ENCODE data around the gene CALML6. TPM values are rescaled to one million over a fixed set of nuclear protein-coding genes. Genes with fewer than 3 reads are reported as not detected.

Gene CALML6
- total RNA-seq, 6 experiments from 2014 or later, result 0.11 to 0.95 (median 0.48) TPM; not detected in 1

DNA sequence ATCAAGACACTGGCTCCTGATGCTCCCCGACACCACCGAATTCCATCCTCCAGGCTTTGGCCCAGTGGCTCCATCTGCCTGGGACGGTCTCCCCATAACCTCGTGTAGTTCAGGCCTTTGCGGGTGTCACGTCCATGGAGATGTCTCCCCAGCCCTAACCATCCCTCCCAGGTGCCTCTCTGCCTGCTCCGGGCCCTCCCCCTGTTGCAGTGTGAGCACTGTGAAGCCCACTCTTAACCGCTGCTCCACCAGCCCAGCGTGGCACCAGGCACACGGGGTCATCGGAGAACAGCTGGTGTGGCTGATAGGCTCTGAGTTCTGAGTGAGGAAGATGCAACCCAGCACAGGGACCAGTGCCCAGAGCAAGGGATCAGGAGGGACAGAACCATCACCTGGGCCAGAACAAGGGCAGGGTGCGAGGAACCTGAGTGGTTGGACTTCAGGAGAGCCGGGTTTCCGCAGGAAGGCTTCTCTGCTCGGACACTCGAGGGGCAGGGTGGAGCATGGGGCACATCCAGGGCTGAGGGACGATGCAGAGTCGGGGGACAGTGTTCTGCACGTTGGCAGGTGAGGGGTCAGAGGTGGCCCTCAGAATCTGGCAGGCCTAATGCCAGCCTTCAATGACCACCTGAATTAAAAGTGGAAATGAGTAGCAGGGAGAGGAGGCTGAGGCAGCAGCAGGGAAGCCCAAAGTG lies 21.6 kb upstream of the CALML6 start:
- Mint-ChIP-seq H3K27ac (no peak overlapping the region), H3K4me1 (ENCODE audit: low read depth) (peaks cover 25% of the 10 kb centered on the region), H3K9me3 (no peaks in the 10 kb centered on the region), H3K36me3 (ENCODE audit: low read depth) (peaks cover 9% of the 10 kb centered on the region), H3K4me3 (no peak overlapping the region), H3K27me3 (ENCODE audit: insufficient read depth) (peaks cover 10% of the 10 kb centered on the region)
- TF ChIP-seq, protein P1, sequence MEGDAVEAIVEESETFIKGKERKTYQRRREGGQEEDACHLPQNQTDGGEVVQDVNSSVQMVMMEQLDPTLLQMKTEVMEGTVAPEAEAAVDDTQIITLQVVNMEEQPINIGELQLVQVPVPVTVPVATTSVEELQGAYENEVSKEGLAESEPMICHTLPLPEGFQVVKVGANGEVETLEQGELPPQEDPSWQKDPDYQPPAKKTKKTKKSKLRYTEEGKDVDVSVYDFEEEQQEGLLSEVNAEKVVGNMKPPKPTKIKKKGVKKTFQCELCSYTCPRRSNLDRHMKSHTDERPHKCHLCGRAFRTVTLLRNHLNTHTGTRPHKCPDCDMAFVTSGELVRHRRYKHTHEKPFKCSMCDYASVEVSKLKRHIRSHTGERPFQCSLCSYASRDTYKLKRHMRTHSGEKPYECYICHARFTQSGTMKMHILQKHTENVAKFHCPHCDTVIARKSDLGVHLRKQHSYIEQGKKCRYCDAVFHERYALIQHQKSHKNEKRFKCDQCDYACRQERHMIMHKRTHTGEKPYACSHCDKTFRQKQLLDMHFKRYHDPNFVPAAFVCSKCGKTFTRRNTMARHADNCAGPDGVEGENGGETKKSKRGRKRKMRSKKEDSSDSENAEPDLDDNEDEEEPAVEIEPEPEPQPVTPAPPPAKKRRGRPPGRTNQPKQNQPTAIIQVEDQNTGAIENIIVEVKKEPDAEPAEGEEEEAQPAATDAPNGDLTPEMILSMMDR (IDR thresholded peaks at IDR 0.05), result no peak
- no peak for DNase-seq

DNA sequence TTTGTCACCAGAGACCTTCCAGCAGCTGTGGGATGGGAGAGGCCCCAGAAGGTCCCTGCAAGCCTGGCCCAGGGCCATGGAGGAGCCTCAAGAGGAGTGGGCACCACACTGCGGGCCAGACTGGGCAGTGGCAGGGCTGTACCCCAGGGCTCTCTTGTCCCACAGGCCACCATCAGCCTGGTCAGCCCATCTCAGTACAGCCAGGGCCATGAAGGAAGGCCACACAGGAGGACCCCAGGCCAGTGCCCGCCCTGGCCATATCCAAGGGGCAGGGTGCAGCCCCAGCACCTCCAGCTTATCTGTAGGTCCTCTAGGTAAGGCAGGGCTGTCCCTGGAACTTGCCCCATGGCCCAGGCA lies 21.1 kb upstream of the CALML6 start:
- H3K4me1 Mint-ChIP-seq (ENCODE audit: low read depth), result peaks cover 20% of the 10 kb centered on the region
- H3K4me3 Mint-ChIP-seq, result no peak overlapping the region
- H3K36me3 Mint-ChIP-seq (ENCODE audit: low read depth), result peaks cover 6% of the 10 kb centered on the region
- no peak overlapping the region for H3K27ac Mint-ChIP-seq
- TF ChIP-seq, protein P1 (IDR thresholded peaks at IDR 0.05), result no peak
- DNase-seq, result no peak
- H3K27me3 Mint-ChIP-seq (ENCODE audit: insufficient read depth), result peaks cover 10% of the 10 kb centered on the region
- H3K9me3 Mint-ChIP-seq, result no peaks in the 10 kb centered on the region

DNA sequence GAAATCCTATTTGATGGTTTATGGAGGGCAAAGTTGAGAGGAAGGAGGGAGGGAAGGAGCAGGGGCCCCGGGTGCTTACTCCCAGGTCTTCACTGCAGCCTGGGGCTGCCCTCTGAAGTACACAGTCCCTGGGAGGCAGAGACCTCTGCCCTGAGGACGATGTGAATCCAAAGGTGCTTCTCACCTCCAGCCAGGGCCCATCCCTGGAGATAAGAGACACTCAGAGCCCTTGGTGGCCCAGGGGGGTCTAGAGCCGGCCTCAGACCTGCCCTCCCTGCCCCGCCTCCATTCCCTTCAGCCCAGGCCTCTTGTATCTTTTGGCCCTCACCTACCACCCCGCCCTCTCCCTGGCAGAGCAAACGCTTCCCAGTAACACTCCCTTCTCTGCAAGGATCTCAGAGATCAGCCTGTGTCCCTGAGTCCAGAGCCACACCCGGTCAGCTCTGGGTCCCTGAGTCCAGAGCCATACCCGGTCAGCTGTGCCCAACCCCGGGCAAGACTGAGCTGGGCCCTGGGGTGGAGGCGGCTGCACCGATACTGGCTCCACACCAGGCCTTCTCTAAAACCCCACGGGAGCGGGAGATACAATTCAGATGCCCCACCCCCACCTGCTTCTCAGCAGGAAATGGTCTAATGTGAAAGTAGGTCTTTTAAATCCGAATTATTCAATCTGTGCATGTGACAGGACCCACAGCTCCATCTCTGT lies 20.6 kb upstream of the CALML6 start:
- no peak overlapping the region for H3K27ac Mint-ChIP-seq
- no peak overlapping the region for H3K4me3 Mint-ChIP-seq
- DNase-seq, result no peak
- H3K9me3 Mint-ChIP-seq, result no peaks in the 10 kb centered on the region
- H3K4me1 Mint-ChIP-seq (ENCODE audit: low read depth), result peaks cover 16% of the 10 kb centered on the region
- peaks cover 8% of the 10 kb centered on the region; the same call in 1 of the 2 replicates for H3K27me3 Mint-ChIP-seq (ENCODE audit: insufficient read depth)
- TF ChIP-seq, protein P1 (IDR thresholded peaks at IDR 0.05), result no peak
- 0 out of 2 replicates have a peak, but pooled peaks cover under 1% of the 10 kb centered on the region for H3K36me3 Mint-ChIP-seq (ENCODE audit: low read depth)

DNA sequence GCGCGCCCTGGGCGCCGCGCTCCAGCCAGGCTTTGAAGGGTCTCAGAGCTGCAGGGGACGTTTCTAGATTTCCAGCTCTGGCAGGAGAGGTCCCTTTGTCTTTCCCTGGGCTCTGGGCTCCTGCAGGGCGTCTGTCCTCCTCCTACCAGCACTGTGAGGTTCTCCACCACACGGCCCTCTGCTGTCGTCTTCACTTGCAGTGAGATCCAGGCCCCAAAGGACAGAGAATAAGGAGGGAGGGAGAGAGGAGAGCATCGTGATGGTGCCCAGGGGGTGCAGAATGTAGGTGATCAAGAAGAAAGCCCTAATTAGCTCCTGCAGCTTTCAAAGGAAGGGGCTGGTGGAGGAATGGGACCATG lies 20.0 kb upstream of the CALML6 start:
- Mint-ChIP-seq H3K4me1 (ENCODE audit: low read depth) (peaks cover 16% of the 10 kb centered on the region), H3K36me3 (ENCODE audit: low read depth) (no peaks in the 10 kb centered on the region), H3K27ac (no peak overlapping the region), H3K9me3 (no peaks in the 10 kb centered on the region), H3K27me3 (ENCODE audit: insufficient read depth) (peaks cover 8% of the 10 kb centered on the region; the same call in 1 of the 2 replicates), H3K4me3 (no peak overlapping the region)
- DNase-seq, result no peak
- TF ChIP-seq, protein P1 (IDR thresholded peaks at IDR 0.05), result no peak

DNA sequence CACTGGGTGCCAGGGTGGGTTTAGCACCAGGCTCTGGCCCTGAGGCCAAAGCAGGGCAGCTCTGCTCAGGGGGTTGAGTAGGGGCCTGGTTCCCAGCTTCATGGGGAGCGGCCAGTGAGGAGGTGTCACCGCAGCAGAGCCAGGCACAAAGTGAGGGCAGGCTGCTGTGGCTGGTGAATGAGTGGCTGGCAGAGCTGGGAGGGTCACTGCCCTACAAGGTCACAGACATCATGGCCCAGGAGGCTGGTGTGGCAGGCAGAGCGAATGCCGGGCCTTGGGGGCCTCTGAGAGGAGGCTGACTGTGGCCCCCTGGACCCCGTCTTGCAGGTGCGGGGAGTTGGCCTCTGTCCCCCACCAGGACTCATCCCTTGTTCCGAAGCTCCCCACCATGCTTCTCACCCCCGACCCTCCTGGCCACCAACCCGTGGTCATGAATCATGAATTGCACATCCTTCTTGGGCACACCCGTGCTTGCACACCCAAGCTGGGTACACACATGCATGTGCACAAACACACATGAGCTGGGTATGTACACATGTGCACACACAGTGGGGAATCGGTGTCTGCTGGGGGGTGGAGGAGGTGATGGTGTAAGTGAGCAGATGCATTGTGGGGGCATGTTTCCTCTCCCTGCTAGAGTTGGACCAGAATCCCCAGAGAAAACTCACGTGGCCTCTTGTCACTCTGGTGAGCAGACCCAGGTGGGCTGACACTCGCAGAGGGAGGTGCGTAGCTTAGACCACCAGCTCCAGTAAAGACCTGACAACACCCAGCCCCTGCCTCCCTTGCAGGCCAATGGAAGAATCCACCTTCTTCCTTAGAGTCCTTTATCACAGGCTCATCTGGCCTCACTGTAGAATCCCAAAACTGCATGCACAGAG lies 19.4 kb upstream of the CALML6 start:
- Mint-ChIP-seq H3K4me3 (no peak overlapping the region), H3K36me3 (ENCODE audit: low read depth) (no peaks in the 10 kb centered on the region), H3K27me3 (ENCODE audit: insufficient read depth) (peaks cover 8% of the 10 kb centered on the region; the same call in 1 of the 2 replicates), H3K4me1 (ENCODE audit: low read depth) (peaks cover 16% of the 10 kb centered on the region), H3K9me3 (no peaks in the 10 kb centered on the region), H3K27ac (no peak overlapping the region)
- no peak for DNase-seq
- TF ChIP-seq, protein P1 (IDR thresholded peaks at IDR 0.05), result no peak
